ENCODE measurements around the gene RPTOR.

DNA sequence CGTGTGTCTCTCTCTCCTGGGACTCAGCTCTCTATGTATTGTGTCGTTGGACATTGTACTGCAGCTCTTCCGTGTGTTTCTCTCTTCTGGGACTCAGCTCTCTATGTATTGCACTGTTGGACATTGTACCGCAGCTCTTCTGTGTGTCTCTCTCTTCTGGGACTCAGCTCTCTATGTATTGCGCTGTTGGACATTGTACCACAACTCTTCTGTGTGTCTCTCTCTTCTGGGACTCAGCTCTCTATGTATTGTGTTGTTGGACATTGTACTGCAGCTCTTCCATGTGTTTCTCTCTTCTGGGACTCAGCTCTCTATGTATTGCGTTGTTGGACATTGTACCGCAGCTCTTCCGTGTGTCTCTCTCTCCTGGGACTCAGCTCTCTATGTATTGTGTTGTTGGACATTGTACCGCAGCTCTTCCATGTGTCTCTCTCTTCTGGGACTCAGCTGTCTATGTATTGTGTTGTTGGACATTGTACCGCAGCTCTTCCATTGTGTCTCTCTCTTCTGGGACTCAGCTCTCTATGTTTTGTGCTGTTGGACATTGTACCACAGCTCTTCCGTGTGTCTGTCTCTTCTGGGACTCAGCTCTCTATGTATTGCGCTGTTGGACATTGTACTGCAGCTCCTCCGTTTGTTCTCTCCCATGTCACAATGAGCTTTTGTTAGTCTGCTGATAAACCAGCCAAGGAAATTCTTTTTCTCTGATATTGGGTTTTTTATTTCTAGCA is 84.8 kb downstream of the RPTOR start:
- TF ChIP-seq CTCF (IDR thresholded peaks at IDR 0.05), result no peak
- TF ChIP-seq POLR2A (IDR thresholded peaks at IDR 0.05), result no peak
- no peak for TF ChIP-seq POLR2AphosphoS5 (IDR thresholded peaks at IDR 0.05)
